AG04449 (cell line): ENCODE data around the gene TCL1A.

ENCODE experiments used
- CTCF ChIA-PET: fragments of 350-600 bp; formaldehyde crosslinking; extraction: SDS; loops from one replicate; lab custom pipeline; 2021; ENCODE audit warnings: antibody characterized with exemption; lab: Yijun Ruan, JAX
- POLR2A ChIA-PET: fragments of 400-600, 350-600 bp; formaldehyde crosslinking; extraction: SDS; loops from one replicate; lab custom pipeline; 2020; ENCODE audit warnings: antibody characterized with exemption, inconsistent platforms; lab: Yijun Ruan, JAX
- DNase-seq: peaks from one replicate; pipeline ENCODE4 v3.0.0-alpha.2; 2010; ENCODE audit warnings: low read depth, low spot score
- H3K4me3 ChIP-seq: 2 replicates; pipeline ENCODE4 v1.5.1; 2011; ENCODE audit warnings: low read depth, mild to moderate bottlenecking, control low read depth, low read length
- CTCF ChIP-seq: IDR thresholded peaks from one replicate; pipeline ENCODE4 v1.5.1; 2011; ENCODE audit warnings: mild to moderate bottlenecking, moderate library complexity, low read length, control low read depth, inconsistent platforms; ENCODE audit not compliant: insufficient read depth; ENCODE audit errors: missing control alignments

Gene TCL1A

GRCh38 chr14:95711476-95712176 lies 2.3 kb downstream of the TCL1A start:
- POLR2A ChIA-PET = no interaction called here
- CTCF ChIA-PET = no interaction called here
- TF ChIP-seq CTCF = no peak
- DNase-seq = no peak
- no peak overlapping the region for H3K4me3 ChIP-seq

GRCh38 chr14:95710106-95710505 lies 3.8 kb downstream of the TCL1A start:
- H3K4me3 ChIP-seq = no peak overlapping the region
- TF ChIP-seq CTCF = no peak
- ChIA-PET POLR2A (no interaction called here), CTCF (no interaction called here)
- no peak for DNase-seq

- CTCF ChIA-PET = no interaction called here
- DNase-seq = no peak
- POLR2A ChIA-PET = no interaction called here
- H3K4me3 ChIP-seq = no peak overlapping the region
- no peak for TF ChIP-seq CTCF
Observed at GRCh38 chr14:95707327-95707726, 6.6 kb downstream of the TCL1A start.

GRCh38 chr14:95705518-95705917 lies 8.4 kb downstream of the TCL1A start:
- ChIA-PET CTCF (no interaction called here), POLR2A (no interaction called here)
- no peak for TF ChIP-seq CTCF
- no peak overlapping the region for H3K4me3 ChIP-seq
- DNase-seq = no peak

- CTCF ChIA-PET = no interaction called here
- no peak overlapping the region for H3K4me3 ChIP-seq
- no peak for TF ChIP-seq CTCF
- POLR2A ChIA-PET = no interaction called here
- no peak for DNase-seq
Observed at GRCh38 chr14:95703805-95704204, 10.1 kb downstream of the TCL1A start.

- CTCF ChIA-PET = no interaction called here
- no peak overlapping the region for H3K4me3 ChIP-seq
- no peak for TF ChIP-seq CTCF
- POLR2A ChIA-PET = no interaction called here
- DNase-seq = no peak
Observed at GRCh38 chr14:95703341-95703740, 10.6 kb downstream of the TCL1A start.
